Colonic mucosa (tissue), 4 donors: ENCODE results near the gene CCDC38. TPM values are rescaled to one million over a fixed set of nuclear protein-coding genes. Genes with fewer than 3 reads are reported as not detected.

Experiments
- DNase-seq: peaks from one replicate; pipeline ENCODE4 v3.0.0-alpha.2; 2020
- H3K27ac ChIP-seq: fragments of 200-600 bp; one replicate; pipeline ENCODE4 v1.8.0; 2021
- H3K27me3 ChIP-seq: fragments of 200-600 bp; one replicate; pipeline ENCODE4 v1.8.0; 2021
- H3K36me3 ChIP-seq: fragments of 200-600 bp; one replicate; pipeline ENCODE4 v1.8.0; 2021
- H3K4me1 ChIP-seq: fragments of 200-600 bp; one replicate; pipeline ENCODE4 v1.8.0; 2021; ENCODE audit warnings: mild to moderate bottlenecking
- H3K4me3 ChIP-seq: fragments of 200-600 bp; one replicate; pipeline ENCODE4 v1.8.0; 2021
- H3K9ac ChIP-seq, 2 donors: one replicate each; pipeline ENCODE4 v1.7.0; 2013; ENCODE audit warnings: control low read depth in 2 of 2, low read depth in 2 of 2, low read length in 2 of 2
- H3K9me3 ChIP-seq: fragments of 200-600 bp; one replicate; pipeline ENCODE4 v1.8.0; 2021
- CTCF ChIP-seq: fragments of 200-600 bp; IDR thresholded peaks from one replicate; pipeline ENCODE4 v1.8.0; 2022; ENCODE audit warnings: antibody characterized with exemption, mild to moderate bottlenecking
- intact Hi-C: fragments of 100-400 bp; cut with DNase I; formaldehyde crosslinking; loops from one replicate; pipeline ENCODE4 v1.14.1; 2022
- total RNA-seq, 2 donors: library from RNA; stranded (reverse); fragmentation: NEBNext Ultra II Directional in 1 of 2; extraction: Animal tissue kit (Norgen Biotek cat#: 25700) in 1 of 2; gene quantifications; one replicate each; pipeline ENCODE4 v1.2.1, GENCODE V29; 2021
- donor health status: healthy.
- donor health status: DM: no; HTN: no; CAD: no.
- donor health status: DM: no; HTN: no; CAD: no.

The CCDC38 gene
- total RNA-seq, 2 donors from 2014 or later: not detected

DNA sequence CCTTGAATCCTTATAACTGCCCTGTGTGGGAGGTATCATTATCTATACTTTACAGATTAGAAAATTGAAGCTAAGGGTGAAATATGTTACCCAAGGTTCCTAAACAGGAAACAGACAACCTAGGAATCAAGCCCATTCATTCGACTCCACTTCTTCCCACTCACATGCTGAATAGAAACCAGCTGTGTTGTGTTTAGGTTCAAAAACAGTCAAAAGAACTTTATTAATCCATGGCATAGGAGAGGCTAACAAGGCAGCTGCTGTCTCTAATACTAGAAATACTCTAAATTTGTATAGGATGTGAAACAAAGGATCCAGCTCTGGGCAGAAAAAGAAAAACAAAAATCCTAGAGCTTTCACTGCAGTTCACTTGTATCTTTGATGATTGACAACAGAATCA is 10.6 kb upstream of the CCDC38 start:
- H3K4me1 ChIP-seq: no peaks in the 10 kb centered on the region
- H3K4me3 ChIP-seq: no peak overlapping the region
- H3K27ac ChIP-seq: no peak overlapping the region
- no peaks in the 10 kb centered on the region for H3K9me3 ChIP-seq
- H3K27me3 ChIP-seq: no peaks in the 10 kb centered on the region
- intact Hi-C loops: no loop called here
- H3K36me3 ChIP-seq: no peaks in the 10 kb centered on the region
- TF ChIP-seq CTCF: no peak
- DNase-seq: no peak
- no peak overlapping the region for H3K9ac ChIP-seq

GRCh38 chr12:95951515-95951914 is 9.1 kb upstream of the CCDC38 start:
- DNase-seq: no peak
- H3K9ac ChIP-seq: no peak overlapping the region
- TF ChIP-seq CTCF: no peak
- H3K9me3 ChIP-seq: no peaks in the 10 kb centered on the region
- H3K27ac ChIP-seq: no peak overlapping the region
- H3K27me3 ChIP-seq: no peaks in the 10 kb centered on the region
- intact Hi-C loops: no loop called here
- no peaks in the 10 kb centered on the region for H3K36me3 ChIP-seq
- H3K4me3 ChIP-seq: no peak overlapping the region
- no peaks in the 10 kb centered on the region for H3K4me1 ChIP-seq

DNA sequence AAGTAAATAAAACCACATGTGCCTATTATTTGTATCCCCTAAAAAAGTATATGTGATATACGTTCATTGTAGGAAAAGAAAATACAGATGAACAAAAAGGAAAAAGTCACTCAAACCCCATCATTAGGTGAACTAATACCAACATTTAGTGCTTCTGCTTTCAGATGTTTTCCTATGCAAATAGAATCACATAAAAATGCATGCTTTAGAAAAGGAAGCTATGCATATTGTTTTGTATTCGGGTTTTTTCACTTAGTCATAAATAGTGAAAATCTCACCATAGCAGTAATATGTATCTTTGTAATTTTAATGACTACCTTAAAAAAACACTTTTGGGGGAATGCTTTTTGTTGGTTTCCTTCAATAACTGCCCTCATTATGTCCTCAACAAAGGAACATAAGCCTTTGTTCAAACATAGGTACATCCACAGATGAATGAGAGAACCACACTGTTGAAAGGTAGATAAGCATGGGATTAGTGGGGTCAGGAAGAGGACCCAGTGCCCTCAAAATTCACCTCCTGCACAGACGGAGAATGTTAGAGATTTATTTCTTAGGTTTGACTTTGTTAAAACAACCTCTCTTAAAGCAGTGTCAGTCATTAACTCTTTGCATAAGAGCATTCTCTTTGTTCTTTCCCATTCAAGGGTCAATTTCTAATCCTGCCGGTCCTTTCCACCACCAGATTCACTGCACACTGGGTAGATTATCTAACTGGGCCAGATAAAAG is 7.2 kb upstream of the CCDC38 start:
- intact Hi-C loops: no loop called here
- no peak overlapping the region for H3K27ac ChIP-seq
- no peak for TF ChIP-seq CTCF

GRCh38 chr12:95944108-95944704 is 1.8 kb upstream of the CCDC38 start:
- Histone ChIP-seq H3K4me1 (no peaks in the 10 kb centered on the region), H3K36me3 (no peaks in the 10 kb centered on the region), H3K27ac (no peak overlapping the region), H3K9ac (no peak overlapping the region), H3K4me3 (no peak overlapping the region), H3K9me3 (no peaks in the 10 kb centered on the region), H3K27me3 (no peaks in the 10 kb centered on the region)
- DNase-seq: no peak
- no peak for TF ChIP-seq CTCF
- intact Hi-C loops: no loop called here

More for the DNA sequence above, 7.2 kb upstream of the CCDC38 start:
- DNase-seq: no peak
- H3K4me1 ChIP-seq: no peaks in the 10 kb centered on the region
- H3K9ac ChIP-seq: no peak overlapping the region
- H3K27me3 ChIP-seq: no peaks in the 10 kb centered on the region
- H3K4me3 ChIP-seq: no peak overlapping the region
- H3K9me3 ChIP-seq: no peaks in the 10 kb centered on the region
- H3K36me3 ChIP-seq: no peaks in the 10 kb centered on the region

DNA sequence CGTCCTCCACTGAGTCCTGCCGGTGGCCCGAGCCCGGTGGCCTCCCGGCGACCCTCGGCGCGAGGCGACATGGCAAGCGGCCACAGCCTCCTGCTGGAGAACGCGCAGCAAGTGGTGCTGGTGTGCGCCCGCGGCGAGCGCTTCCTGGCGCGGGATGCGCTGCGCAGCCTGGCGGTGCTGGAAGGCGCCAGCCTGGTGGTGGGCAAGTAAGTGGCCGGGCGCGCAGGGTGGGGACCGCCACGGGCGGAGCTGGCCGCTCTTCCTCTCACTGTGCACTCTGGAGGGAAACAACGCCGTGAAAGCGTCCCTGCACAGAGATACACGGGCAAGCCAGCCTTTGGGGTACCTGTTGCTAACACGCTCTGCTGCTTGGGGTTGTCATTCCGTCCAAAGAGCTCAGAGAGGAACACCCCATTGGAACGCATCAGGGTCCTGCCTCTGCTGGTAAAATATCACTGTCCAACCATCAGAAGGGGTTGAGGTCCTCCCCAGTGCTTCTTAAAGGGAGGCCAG is 972 bp upstream of the CCDC38 start, which contains the start of gene AMDHD1:
Gene AMDHD1 (plus strand): TSS at position 2 of the 513 bp plus-strand sequence. CDS start 68 bp downstream, at position 70.
- no peaks in the 10 kb centered on the region for H3K36me3 ChIP-seq
- H3K4me1 ChIP-seq: no peaks in the 10 kb centered on the region
- no peaks in the 10 kb centered on the region for H3K27me3 ChIP-seq
- DNase-seq: peak; percentile 48
- intact Hi-C loops: no loop called here
- no peaks in the 10 kb centered on the region for H3K9me3 ChIP-seq
- H3K4me3 ChIP-seq: peak within 1 kb of the TSS; percentile 58
- TF ChIP-seq CTCF: no peak
- H3K27ac ChIP-seq: peak within 1 kb of the TSS; percentile 56
- H3K9ac ChIP-seq: peak within 1 kb of the TSS; percentile 40 to 57
